ENCODE data around the gene ENO4.

DNA sequence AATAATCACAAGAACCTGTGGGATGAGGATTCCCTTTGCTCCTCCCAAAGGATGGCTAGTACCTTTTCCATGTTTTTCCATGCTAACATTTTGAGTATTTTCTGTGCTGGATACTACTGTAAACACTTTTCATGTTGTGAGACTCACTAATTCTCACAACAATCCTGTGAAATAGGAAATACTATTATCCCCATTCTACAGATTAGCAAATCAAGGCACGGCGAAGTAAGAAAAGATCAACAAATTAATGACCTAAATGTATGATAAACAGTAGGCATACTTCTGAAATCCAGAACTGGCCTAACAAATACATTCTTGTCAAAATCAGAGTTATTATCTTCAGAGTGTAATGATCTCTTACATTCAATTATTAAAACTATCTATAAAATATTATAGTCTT, 69.3 kb downstream of the ENO4 start:
- TF ChIP-seq POLR2AphosphoS5 (IDR thresholded peaks at IDR 0.05): no peak
- TF ChIP-seq, protein P1, sequence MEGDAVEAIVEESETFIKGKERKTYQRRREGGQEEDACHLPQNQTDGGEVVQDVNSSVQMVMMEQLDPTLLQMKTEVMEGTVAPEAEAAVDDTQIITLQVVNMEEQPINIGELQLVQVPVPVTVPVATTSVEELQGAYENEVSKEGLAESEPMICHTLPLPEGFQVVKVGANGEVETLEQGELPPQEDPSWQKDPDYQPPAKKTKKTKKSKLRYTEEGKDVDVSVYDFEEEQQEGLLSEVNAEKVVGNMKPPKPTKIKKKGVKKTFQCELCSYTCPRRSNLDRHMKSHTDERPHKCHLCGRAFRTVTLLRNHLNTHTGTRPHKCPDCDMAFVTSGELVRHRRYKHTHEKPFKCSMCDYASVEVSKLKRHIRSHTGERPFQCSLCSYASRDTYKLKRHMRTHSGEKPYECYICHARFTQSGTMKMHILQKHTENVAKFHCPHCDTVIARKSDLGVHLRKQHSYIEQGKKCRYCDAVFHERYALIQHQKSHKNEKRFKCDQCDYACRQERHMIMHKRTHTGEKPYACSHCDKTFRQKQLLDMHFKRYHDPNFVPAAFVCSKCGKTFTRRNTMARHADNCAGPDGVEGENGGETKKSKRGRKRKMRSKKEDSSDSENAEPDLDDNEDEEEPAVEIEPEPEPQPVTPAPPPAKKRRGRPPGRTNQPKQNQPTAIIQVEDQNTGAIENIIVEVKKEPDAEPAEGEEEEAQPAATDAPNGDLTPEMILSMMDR (IDR thresholded peaks at IDR 0.05): no peak
- no peak for TF ChIP-seq POLR2A (IDR thresholded peaks at IDR 0.05)
